G401.6 (cell line): Measurements from ENCODE around the gene RPP40.
"Not testable (repeated sequence)": the region's sequence is repeated elsewhere in the genome, so short reads cannot be mapped to it uniquely, and the experiment has no call there.

Experiments
- FAIRE-seq: peaks from 2 replicates; lab custom pipeline; 2012; peaks lifted over from hg19 to GRCh38; lab: Jason Lieb, UNC

RPP40 gene

GRCh38 chr6:5014072-5014561 is 10.3 kb upstream of the RPP40 start:
- no peak for FAIRE-seq

- no peak for FAIRE-seq
These were observed 8.7 kb upstream of the RPP40 start for GRCh38 chr6:5012519-5012918.

DNA sequence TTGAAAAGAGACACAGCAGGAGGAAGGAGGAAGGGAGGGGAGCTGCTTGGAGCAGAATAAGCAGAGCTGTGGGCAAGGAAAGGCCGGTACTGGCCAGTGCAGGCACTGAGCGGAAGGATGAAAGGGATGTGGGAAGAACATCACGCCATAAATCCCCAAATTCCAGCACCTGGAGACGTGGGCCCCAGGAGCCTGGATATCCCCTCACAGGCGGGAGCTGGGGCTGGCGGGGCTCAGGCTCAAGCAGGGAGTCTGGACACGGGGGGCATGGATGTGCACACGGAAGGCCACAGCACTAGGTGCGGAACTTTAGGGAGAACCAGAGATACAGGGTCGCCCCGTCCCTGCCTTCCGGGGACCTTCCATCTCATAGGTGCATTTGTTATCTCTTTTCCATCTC is 7.5 kb upstream of the RPP40 start:
- FAIRE-seq: no peak

GRCh38 chr6:5007531-5007930 is 3.7 kb upstream of the RPP40 start:
- FAIRE-seq: no peak

- FAIRE-seq: no peak
These were observed 2.4 kb upstream of the RPP40 start for GRCh38 chr6:5006222-5006621.

- FAIRE-seq: not testable (repeated sequence)
These were observed 1.2 kb upstream of the RPP40 start for GRCh38 chr6:5005038-5005433.

GRCh38 chr6:5004373-5005037 is 668 bp upstream of the RPP40 start:
- FAIRE-seq: no peak

- no peak for FAIRE-seq
These were observed 4.3 kb downstream of the RPP40 start for GRCh38 chr6:4999586-4999985.

DNA sequence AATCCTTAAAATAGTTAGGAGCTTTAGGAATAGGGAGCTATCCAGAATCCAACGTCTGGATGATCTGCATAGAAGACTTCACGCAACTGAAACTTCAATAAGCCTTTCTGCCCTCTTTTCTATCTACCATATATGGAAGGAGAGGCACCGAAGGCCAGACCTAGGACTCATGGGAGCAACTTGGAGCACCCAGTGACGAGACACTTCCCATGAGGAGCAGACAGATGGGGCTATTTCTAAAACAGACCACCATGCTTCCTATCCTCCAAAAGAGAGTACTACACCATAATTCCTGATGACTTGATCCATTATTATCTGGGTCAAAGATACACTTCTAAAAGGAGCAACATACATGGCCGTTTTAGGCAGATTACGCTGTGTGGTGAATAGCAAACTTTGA is 6.0 kb downstream of the RPP40 start:
- no peak for FAIRE-seq

DNA sequence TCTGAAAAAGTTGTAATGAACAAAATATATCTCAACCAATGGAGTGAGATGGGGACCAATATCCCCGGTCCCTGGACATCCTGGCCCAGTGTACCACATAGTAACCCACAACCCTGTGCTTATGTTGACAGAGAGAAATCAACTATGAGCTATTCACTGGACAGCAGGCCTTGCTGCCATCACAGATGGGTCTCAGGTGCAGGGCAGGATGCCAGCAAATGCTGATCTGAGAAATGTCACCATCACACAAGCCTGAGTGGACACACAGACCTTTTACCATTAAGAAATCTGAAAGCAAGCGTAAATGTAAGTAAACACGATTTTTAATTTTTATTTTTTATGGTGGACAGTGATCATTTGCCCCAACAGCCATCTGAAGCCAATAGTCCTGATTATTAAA is 9.1 kb downstream of the RPP40 start:
- FAIRE-seq: no peak

DNA sequence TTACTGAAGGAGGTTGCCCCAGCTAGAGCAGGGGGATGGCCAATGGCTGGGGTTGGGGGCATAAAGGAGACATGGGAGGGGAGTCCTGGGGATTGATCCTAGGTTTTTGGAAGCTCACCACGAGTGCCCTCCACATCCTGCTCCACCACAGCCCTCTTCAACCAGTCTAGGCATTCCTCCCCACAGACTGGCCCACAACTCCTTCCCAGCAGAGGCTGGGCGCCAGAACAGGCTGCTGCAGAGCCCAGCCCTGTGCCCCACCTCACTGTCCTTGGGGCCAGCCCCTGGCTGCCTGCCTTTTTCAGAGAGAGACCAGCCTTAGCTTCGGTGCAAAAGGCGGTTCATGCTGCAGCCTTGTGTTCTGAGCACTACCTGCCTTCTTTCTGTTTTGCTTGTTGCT is 16.4 kb downstream of the RPP40 start:
- FAIRE-seq: no peak

DNA sequence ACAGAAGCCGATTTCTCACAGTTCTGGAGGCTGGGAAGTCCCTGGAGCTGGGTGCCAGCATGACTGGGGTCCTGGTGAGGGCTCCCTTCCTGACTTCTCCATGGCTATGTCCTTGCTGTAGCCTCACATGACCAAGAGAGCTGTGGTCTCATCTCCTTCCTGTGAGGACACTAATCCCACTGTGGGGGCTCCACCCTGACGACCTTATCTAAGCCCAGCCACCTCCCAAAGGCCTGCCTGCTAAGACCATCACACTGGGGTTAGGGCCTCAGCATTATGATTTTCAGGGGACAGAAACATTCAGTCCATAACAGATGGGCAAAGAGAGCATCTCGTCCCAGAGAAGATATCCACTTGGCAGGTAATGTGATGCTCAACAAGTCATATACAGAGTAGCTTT is 16.8 kb downstream of the RPP40 start:
- no peak for FAIRE-seq

- no peak for FAIRE-seq
These were observed 20.5 kb downstream of the RPP40 start for GRCh38 chr6:4983322-4983721.

DNA sequence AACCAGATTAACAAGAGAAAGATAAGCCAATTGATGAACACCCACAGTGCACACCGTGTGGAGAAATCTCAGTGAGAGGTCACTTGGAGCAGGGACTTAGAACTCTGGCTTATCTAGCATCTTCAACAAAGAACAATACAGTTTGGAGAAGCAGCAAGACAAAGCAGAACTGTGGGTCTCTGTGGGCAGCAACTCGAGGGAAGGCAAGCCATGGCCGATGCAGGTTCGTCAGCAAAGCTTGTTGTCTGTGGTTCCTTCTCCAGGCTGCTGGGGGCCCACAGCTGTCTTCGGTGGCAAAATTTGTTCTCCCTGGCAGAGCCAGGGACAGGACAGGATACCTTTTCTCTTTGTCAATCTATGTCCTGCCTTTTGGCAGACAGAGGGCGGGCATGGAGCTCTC is 22.1 kb downstream of the RPP40 start:
- FAIRE-seq: no peak

DNA sequence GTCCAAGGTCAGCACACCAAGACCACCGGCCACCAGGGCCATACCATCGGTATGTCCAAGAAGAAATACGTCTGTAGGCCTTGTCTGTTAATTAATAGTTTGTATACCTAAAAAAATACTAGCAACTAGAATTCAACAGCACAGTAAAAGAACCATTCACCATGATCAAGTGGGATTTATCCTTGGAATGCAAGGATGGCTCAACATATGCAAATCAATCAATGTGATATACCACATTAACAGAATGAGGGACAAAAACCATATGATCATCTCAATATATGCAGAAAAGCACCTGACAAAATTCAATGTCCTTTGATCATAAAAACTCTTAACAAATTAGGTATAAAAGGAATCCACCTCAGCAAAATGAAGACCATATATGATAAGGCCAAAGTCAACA is 24.4 kb downstream of the RPP40 start:
- no peak for FAIRE-seq

DNA sequence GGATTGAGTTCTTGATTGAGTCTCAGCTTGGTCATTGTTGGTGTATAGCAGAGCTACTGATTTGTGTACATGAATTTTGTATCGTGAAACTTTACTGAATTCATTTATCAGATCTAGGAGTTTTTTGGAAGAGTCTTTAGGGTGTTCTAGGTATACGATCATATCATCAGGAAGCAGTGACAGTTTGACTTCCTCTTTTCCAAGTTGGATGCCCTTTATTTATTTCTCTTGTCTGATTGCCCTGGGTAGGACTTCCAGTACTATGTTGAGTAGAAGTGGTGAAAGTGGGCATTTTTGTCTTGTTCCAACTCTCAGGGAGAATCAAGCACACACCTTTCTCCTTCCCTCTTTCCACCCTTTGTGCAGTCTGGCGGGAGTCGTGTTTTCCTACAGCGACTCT is 26.4 kb downstream of the RPP40 start:
- no peak for FAIRE-seq

DNA sequence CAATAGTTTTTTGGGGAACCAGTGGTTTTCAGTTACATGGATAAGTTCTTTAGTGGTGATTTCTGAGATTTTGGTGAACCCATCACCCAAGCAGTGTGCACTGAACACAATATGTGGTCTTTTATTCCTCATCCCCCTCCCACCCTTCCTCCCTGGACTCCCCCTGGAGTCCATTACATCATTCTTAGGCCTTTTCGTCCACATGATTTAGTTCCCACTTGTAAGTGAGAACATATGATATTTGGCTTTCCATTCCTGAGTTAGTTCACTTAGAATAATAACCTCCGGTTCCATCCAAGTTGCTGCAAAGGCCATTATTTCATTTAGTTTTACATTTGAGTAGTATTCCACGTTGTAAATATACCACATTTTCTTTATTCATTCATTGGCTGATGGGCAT is 28.3 kb downstream of the RPP40 start:
- no peak for FAIRE-seq

GRCh38 chr6:4974962-4975361 is 28.9 kb downstream of the RPP40 start:
- FAIRE-seq: no peak

- no peak for FAIRE-seq
These were observed 29.7 kb downstream of the RPP40 start for GRCh38 chr6:4973982-4974745.

GRCh38 chr6:4973415-4973814 is 30.4 kb downstream of the RPP40 start:
- no peak for FAIRE-seq

DNA sequence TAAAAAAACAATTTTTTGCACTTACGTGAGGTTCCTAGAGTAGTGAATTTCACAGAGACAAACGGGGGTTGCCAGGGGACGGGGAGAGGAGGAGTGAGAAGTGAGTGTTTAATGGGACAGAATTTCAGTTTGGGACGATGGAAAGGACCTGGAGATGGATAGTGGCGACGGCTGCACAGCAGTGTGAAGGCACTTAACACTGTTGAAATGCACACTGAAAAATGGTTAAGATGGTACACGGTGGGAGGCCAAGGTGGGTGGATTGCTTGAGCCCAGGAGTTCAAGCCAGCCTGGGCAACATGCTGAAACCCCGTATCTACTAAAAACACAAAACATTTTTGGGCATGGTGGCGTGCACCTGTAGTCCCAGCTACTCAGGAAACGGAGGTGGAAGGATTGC is 31.4 kb downstream of the RPP40 start:
- no peak for FAIRE-seq

DNA sequence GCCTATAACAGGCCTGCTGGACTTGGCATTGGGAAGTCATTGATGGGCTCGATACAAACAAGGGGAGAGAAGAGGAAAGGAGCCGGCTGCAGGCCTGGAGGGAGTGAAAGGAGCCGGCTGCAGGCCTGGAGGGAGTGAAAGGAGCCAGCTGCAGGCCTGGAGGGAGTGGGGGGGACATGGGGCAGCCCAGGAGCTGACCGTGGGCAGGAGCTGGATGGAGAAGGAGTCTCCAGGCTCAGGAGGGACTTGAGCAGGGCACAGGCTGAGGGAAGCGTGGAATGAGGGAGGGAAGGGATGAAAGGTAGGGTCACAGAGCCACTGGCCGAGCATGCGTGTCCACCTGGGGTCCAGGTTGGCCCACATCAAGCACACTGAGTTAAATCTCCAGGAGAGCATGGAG is 32.0 kb downstream of the RPP40 start:
- FAIRE-seq: no peak

GRCh38 chr6:4970739-4971395 is 33.0 kb downstream of the RPP40 start:
- no peak for FAIRE-seq
